Inflammatory macrophage (primary cell): ENCODE data around the gene GUCY2C.

Experiments used
- DNase-seq, 2 donors: peaks; one replicate each; pipeline ENCODE4 v3.0.0-alpha.2; 2020 to 2022

GUCY2C gene

GRCh38 chr12:14619741-14620501 lies 76.5 kb downstream of the GUCY2C start:
- DNase-seq: no peak

- peak; percentile 30 to 48 for DNase-seq
Measured at GRCh38 chr12:14618983-14619382, 77.4 kb downstream of the GUCY2C start.

- peak; percentile 50 to 70 for DNase-seq
Measured at GRCh38 chr12:14614704-14615121, 81.7 kb downstream of the GUCY2C start.

- peak; percentile 73 to 80 for DNase-seq
Measured at GRCh38 chr12:14613718-14614117, 82.7 kb downstream of the GUCY2C start.

GRCh38 chr12:14612898-14613445 lies 83.4 kb downstream of the GUCY2C start:
- DNase-seq: no peak

- no peak for DNase-seq
Measured at GRCh38 chr12:14612250-14612649, 84.1 kb downstream of the GUCY2C start.

GRCh38 chr12:14611640-14612203 lies 84.7 kb downstream of the GUCY2C start:
- no peak for DNase-seq

GRCh38 chr12:14607568-14607967 lies 88.8 kb downstream of the GUCY2C start:
- DNase-seq: peak; percentile 25 to 75

GRCh38 chr12:14605401-14605989 lies 90.9 kb downstream of the GUCY2C start:
- no peak for DNase-seq

- DNase-seq: no peak
Measured at GRCh38 chr12:14601692-14602478, 94.5 kb downstream of the GUCY2C start.

GRCh38 chr12:14597480-14597879 lies 98.9 kb downstream of the GUCY2C start:
- DNase-seq: no peak

GRCh38 chr12:14591719-14592118 lies 104.7 kb downstream of the GUCY2C start:
- DNase-seq: no peak

- no peak for DNase-seq
Measured at GRCh38 chr12:14589169-14590004, 107.0 kb downstream of the GUCY2C start.

GRCh38 chr12:14588571-14588970 lies 107.8 kb downstream of the GUCY2C start:
- no peak for DNase-seq

- DNase-seq: no peak
Measured at GRCh38 chr12:14578646-14579045, 117.8 kb downstream of the GUCY2C start.

- DNase-seq: peak; percentile 51 to 92
Measured at GRCh38 chr12:14577344-14577743, 119.1 kb downstream of the GUCY2C start.

GRCh38 chr12:14576896-14577295 lies 119.5 kb downstream of the GUCY2C start:
- DNase-seq: no peak

- no peak for DNase-seq
Measured at GRCh38 chr12:14575585-14575984, 120.8 kb downstream of the GUCY2C start.

- DNase-seq: no peak
Measured at GRCh38 chr12:14573118-14573517, 123.3 kb downstream of the GUCY2C start.

- peak in 1 of 2 donors; percentile 21 for DNase-seq
Measured at GRCh38 chr12:14572401-14572800, 124.0 kb downstream of the GUCY2C start.

- no peak for DNase-seq
Measured at GRCh38 chr12:14571779-14572178, 124.6 kb downstream of the GUCY2C start.

GRCh38 chr12:14570231-14570630 lies 126.2 kb downstream of the GUCY2C start:
- no peak for DNase-seq
